ENCODE results near the gene TMEM14C.

GRCh38 chr6:10778230-10778629 lies 55.4 kb downstream of the TMEM14C start:
- no peak for TF ChIP-seq CTCF (IDR thresholded peaks at IDR 0.05)
- TF ChIP-seq ZFX (IDR thresholded peaks at IDR 0.05; ENCODE audit: borderline replicate concordance): no peak
